Activated CD4-positive, alpha-beta T cell treated with anti-CD3 and anti-CD28 coated beads, Interleukin-2, amount 50 U/mL, for 16 hours (primary cell): ENCODE measurements around the gene LANCL1.

Experiments used
- DNase-seq: peaks from one replicate; pipeline ENCODE4 v3.0.0-alpha.2; 2020

LANCL1 gene

DNA sequence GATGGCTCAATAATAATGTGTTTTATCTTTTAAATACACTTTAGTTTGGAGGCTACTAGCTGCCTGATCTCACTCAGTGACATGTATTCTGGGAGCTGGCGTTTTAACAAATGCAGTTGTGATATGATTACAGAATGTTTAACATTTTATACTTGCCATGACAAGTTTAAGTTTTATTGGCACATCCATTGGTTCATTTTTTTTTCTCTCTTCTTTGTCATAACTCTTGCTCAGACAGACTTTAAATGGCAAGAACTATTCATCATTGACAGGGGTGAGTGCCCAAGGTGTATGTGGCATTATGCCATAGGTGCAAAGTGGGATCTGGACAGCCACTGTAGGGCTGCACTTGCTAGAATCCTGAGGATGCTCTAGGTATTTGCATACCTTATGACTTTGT lies 89.5 kb downstream of the LANCL1 start:
- no peak for DNase-seq
